CD4-positive, CD25-positive, alpha-beta regulatory T cell (primary cell): ENCODE measurements around the gene CD226. TPM values are rescaled to one million over a fixed set of nuclear protein-coding genes. Genes with fewer than 3 reads are reported as not detected.
"Not testable (repeated sequence)": the region's sequence is repeated elsewhere in the genome, so short reads cannot be mapped to it uniquely, and the experiment has no call there.

ENCODE experiments used
- ATAC-seq, 2 donors: fragments of 150-1000 bp; cut with Tn5 transposase; one replicate each; pipeline ENCODE4 v1.10.0; 2021; ENCODE audit warnings: low read depth in 2 of 2, moderate number of reproducible peaks in 2 of 2, moderate library complexity in 1 of 2
- DNase-seq, 3 donors: peaks; one replicate each; pipeline versions ENCODE4 v3.0.0 to v3.0.0-alpha.2; 2012 to 2022; ENCODE audit warnings: mixed read lengths in 1 of 3
- H3K27ac ChIP-seq: one replicate; pipeline ENCODE4 v1.7.0; 2013; ENCODE audit warnings: mild to moderate bottlenecking, low read length; ENCODE audit not compliant: insufficient read depth, poor library complexity, severe bottlenecking
- H3K27me3 ChIP-seq: one replicate; pipeline ENCODE4 v1.7.0; 2013; ENCODE audit warnings: low read length; ENCODE audit not compliant: control insufficient read depth, insufficient read depth
- H3K36me3 ChIP-seq: one replicate; pipeline ENCODE4 v1.7.0; 2013; ENCODE audit warnings: mild to moderate bottlenecking, low read length, moderate library complexity; ENCODE audit not compliant: control insufficient read depth, insufficient read depth
- H3K4me1 ChIP-seq: 2 replicates; pipeline ENCODE4 v1.7.0; 2013; ENCODE audit warnings: mild to moderate bottlenecking, low read length; ENCODE audit not compliant: insufficient read depth, control insufficient read depth, poor library complexity, severe bottlenecking
- H3K4me3 ChIP-seq: one replicate; pipeline ENCODE4 v1.7.0; 2013; ENCODE audit warnings: low read depth, mild to moderate bottlenecking, low read length, moderate library complexity
- H3K9me3 ChIP-seq, 2 experiments: 1 replicate in 1 of 2; 2 replicates in 1 of 2; pipeline ENCODE4 v1.7.0; 2013; ENCODE audit warnings: low read length in 2 of 2, mild to moderate bottlenecking in 1 of 2, moderate library complexity in 1 of 2; ENCODE audit not compliant: control insufficient read depth in 2 of 2
- H3K27ac Mint-ChIP-seq, 3 donors: one replicate each; pipeline ENCODE4 v1.8.0; 2020 to 2022; ENCODE audit warnings: mild to moderate bottlenecking in 3 of 3, mixed read lengths in 3 of 3, moderate library complexity in 2 of 3
- H3K27me3 Mint-ChIP-seq: one replicate; pipeline ENCODE4 v1.8.0; 2022; ENCODE audit warnings: mild to moderate bottlenecking, mixed read lengths
- H3K36me3 Mint-ChIP-seq: one replicate; pipeline ENCODE4 v1.8.0; 2020; ENCODE audit warnings: mixed read lengths
- H3K4me1 Mint-ChIP-seq, 4 donors: one replicate each; pipeline ENCODE4 v1.8.0; 2020 to 2022; ENCODE audit warnings: mixed read lengths in 4 of 4, mild to moderate bottlenecking in 1 of 4
- H3K4me3 Mint-ChIP-seq, 4 donors: one replicate each; pipeline ENCODE4 v1.8.0; 2020 to 2022; ENCODE audit warnings: mild to moderate bottlenecking in 4 of 4, mixed read lengths in 4 of 4, moderate library complexity in 3 of 4
- H3K9me3 Mint-ChIP-seq, 7 donors: one replicate each; pipeline ENCODE4 v1.8.0; 2020 to 2022; ENCODE audit warnings: mixed read lengths in 7 of 7, mild to moderate bottlenecking in 3 of 7, moderate library complexity in 2 of 7
- polyA plus RNA-seq, 4 donors: library from polyadenylated mRNA; unstranded; fragments of 300-500 nt; fragmentation: Illumina TruSeq; gene quantifications; one replicate each; pipeline ENCODE4 v1.2.3, GENCODE V29; 2021
- total RNA-seq: library from RNA; stranded (reverse); gene quantifications from one replicate; pipeline ENCODE4 v1.2.3, GENCODE V29; 2022

CD226 gene
- total and polyA plus RNA-seq, 5 donors from 2014 or later: 14.8 to 65.1 (median 15.6) TPM

GRCh38 chr18:69841117-69841516, 106.6 kb downstream of the CD226 start:
- Histone ChIP-seq H3K4me1 (no peaks in the 10 kb centered on the region), H3K27me3 (no peaks in the 10 kb centered on the region), H3K27ac (no peak overlapping the region), H3K36me3 (no peaks in the 10 kb centered on the region), H3K9me3 (no peaks in the 10 kb centered on the region), H3K4me3 (no peak overlapping the region)
- no peaks in the 10 kb centered on the region for H3K27me3 Mint-ChIP-seq
- H3K27ac Mint-ChIP-seq: no peak overlapping the region
- no peak for DNase-seq
- H3K36me3 Mint-ChIP-seq: no peaks in the 10 kb centered on the region
- H3K4me3 Mint-ChIP-seq: no peak overlapping the region
- ATAC-seq: no peak
- H3K4me1 Mint-ChIP-seq: no peaks in the 10 kb centered on the region
- no peaks in the 10 kb centered on the region for H3K9me3 Mint-ChIP-seq

- no peak overlapping the region for H3K4me3 Mint-ChIP-seq
Measured at GRCh38 chr18:69840445-69840844, 107.2 kb downstream of the CD226 start.

DNA sequence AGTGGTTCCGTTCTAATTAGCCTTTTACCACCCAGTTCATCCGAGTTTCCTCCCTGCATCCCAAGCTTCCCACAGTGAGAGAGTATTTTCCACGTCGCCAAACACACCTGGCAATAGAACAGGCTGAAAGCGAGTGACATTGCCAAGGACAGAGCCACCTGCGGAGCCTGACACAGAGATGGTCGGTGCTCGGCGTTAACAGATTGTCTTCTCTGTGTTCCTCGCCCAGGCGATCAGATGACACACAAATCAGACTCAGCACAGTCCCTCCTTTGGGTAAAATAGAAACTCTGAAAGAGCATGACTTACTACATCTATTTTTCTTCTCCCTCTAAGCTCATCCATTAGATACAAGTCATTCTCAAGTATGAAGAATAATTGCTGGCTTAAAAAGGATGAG, 107.7 kb downstream of the CD226 start:
- Histone ChIP-seq H3K27me3 (no peaks in the 10 kb centered on the region), H3K27ac (no peak overlapping the region), H3K36me3 (no peaks in the 10 kb centered on the region), H3K9me3 (no peaks in the 10 kb centered on the region), H3K4me1 (no peaks in the 10 kb centered on the region), H3K4me3 (no peak overlapping the region)
- peak overlapping the region in 1 of 3 donors; percentile 63 for H3K27ac Mint-ChIP-seq
- H3K4me1 Mint-ChIP-seq: no peaks in the 10 kb centered on the region
- no peaks in the 10 kb centered on the region for H3K9me3 Mint-ChIP-seq
- H3K27me3 Mint-ChIP-seq: no peaks in the 10 kb centered on the region
- ATAC-seq: no peak
- no peak overlapping the region for H3K4me3 Mint-ChIP-seq
- no peak for DNase-seq
- H3K36me3 Mint-ChIP-seq: no peaks in the 10 kb centered on the region

More at GRCh38 chr18:69840445-69840844, 107.2 kb downstream of the CD226 start:
- no peaks in the 10 kb centered on the region for H3K4me1 ChIP-seq
- no peak overlapping the region for H3K4me3 ChIP-seq
- H3K27me3 ChIP-seq: no peaks in the 10 kb centered on the region
- H3K27ac Mint-ChIP-seq: no peak overlapping the region
- DNase-seq: no peak
- H3K27me3 Mint-ChIP-seq: no peaks in the 10 kb centered on the region
- H3K36me3 ChIP-seq: no peaks in the 10 kb centered on the region
- no peaks in the 10 kb centered on the region for H3K9me3 ChIP-seq
- H3K9me3 Mint-ChIP-seq: no peaks in the 10 kb centered on the region
- no peaks in the 10 kb centered on the region for H3K36me3 Mint-ChIP-seq
- no peak for ATAC-seq
- no peaks in the 10 kb centered on the region for H3K4me1 Mint-ChIP-seq
- H3K27ac ChIP-seq: no peak overlapping the region

DNA sequence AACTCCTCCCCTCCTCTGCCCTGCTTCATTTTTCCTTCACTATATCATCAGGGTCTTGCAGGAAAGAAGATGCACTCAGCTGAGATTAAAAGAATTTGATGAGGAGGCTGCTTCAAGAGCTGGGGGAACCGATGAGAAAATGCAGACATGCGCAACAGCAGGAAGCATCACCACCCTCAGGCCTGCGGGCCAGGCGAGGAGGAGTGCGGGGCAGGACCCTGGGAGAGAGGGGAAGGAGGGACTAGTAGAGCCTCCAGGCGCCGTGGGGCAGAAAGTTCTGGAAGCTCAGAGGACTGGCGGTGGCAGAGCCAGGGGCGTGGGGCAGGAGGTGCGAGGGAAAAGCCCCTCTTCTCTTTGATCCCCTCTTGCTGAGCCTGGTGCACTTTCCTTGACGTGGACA, 108.2 kb downstream of the CD226 start:
- DNase-seq (no peak), ATAC-seq (no peak)
- Histone ChIP-seq H3K27me3 (no peaks in the 10 kb centered on the region), H3K9me3 (no peaks in the 10 kb centered on the region), H3K4me1 (no peaks in the 10 kb centered on the region), H3K36me3 (no peaks in the 10 kb centered on the region), H3K27ac (no peak overlapping the region), H3K4me3 (no peak overlapping the region)
- no peaks in the 10 kb centered on the region for H3K36me3 Mint-ChIP-seq
- no peaks in the 10 kb centered on the region for H3K4me1 Mint-ChIP-seq
- peak overlapping the region in 1 of 3 donors; percentile 63 for H3K27ac Mint-ChIP-seq
- no peak overlapping the region for H3K4me3 Mint-ChIP-seq
- no peaks in the 10 kb centered on the region for H3K9me3 Mint-ChIP-seq
- H3K27me3 Mint-ChIP-seq: no peaks in the 10 kb centered on the region

- Mint-ChIP-seq H3K4me1 (no peaks in the 10 kb centered on the region), H3K27ac (no peak overlapping the region), H3K36me3 (no peaks in the 10 kb centered on the region), H3K9me3 (peaks cover 0 to 1% (median 0%) of the 10 kb centered on the region in 7 donors), H3K4me3 (no peak overlapping the region), H3K27me3 (no peaks in the 10 kb centered on the region)
- ATAC-seq: peak in 1 of 2 donors; percentile 24
- Histone ChIP-seq H3K36me3 (no peaks in the 10 kb centered on the region), H3K27ac (no peak overlapping the region), H3K4me3 (no peak overlapping the region), H3K27me3 (no peaks in the 10 kb centered on the region), H3K9me3 (no peaks in the 10 kb centered on the region), H3K4me1 (no peaks in the 10 kb centered on the region)
- DNase-seq: peak in 1 of 3 donors; percentile 23
Measured at GRCh38 chr18:69838620-69839411, 108.9 kb downstream of the CD226 start.

DNA sequence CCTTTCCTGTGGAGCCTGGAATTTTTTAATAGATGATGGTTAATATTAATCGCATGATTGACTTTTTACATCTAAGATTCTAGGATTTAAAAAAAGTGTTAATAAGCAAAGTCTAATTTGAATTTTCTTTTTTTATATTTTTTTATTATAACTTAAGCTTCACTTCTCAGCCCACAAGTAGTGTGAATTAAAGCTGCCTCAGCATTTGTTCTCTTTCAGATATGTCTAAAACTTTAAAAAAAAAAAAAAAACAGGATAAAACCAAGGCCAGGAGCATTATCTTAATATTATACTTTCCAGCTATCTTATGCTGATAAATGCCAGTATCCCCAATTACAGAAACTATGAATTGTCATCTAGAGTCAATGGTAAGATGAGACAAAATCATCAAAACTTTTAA, 109.7 kb downstream of the CD226 start:
- no peaks in the 10 kb centered on the region for H3K9me3 ChIP-seq
- H3K27me3 Mint-ChIP-seq: no peaks in the 10 kb centered on the region
- no peak overlapping the region for H3K4me3 Mint-ChIP-seq
- no peaks in the 10 kb centered on the region for H3K4me1 Mint-ChIP-seq
- no peaks in the 10 kb centered on the region for H3K4me1 ChIP-seq
- no peak for ATAC-seq
- no peaks in the 10 kb centered on the region for H3K27me3 ChIP-seq
- H3K27ac Mint-ChIP-seq: no peak overlapping the region
- H3K9me3 Mint-ChIP-seq: peaks cover 0 to 1% (median 0%) of the 10 kb centered on the region in 7 donors
- no peak overlapping the region for H3K4me3 ChIP-seq
- no peaks in the 10 kb centered on the region for H3K36me3 ChIP-seq
- no peaks in the 10 kb centered on the region for H3K36me3 Mint-ChIP-seq
- H3K27ac ChIP-seq: no peak overlapping the region
- no peak for DNase-seq

- H3K4me3 Mint-ChIP-seq, H3K9me3 Mint-ChIP-seq, H3K27me3 ChIP-seq, H3K27me3 Mint-ChIP-seq, H3K9me3 ChIP-seq, ATAC-seq, DNase-seq, H3K4me3 ChIP-seq, H3K27ac ChIP-seq, H3K4me1 ChIP-seq, H3K36me3 Mint-ChIP-seq, H3K4me1 Mint-ChIP-seq, H3K36me3 ChIP-seq: not testable (repeated sequence)
- peak overlapping the region in 1 of 3 donors; percentile 68 for H3K27ac Mint-ChIP-seq
Measured at GRCh38 chr18:69834980-69835379, 112.7 kb downstream of the CD226 start.

GRCh38 chr18:69830189-69830588, 117.5 kb downstream of the CD226 start:
- H3K27me3 Mint-ChIP-seq: no peaks in the 10 kb centered on the region

More at GRCh38 chr18:69830189-69830588, 117.5 kb downstream of the CD226 start:
- no peak overlapping the region for H3K27ac ChIP-seq
- no peaks in the 10 kb centered on the region for H3K9me3 ChIP-seq
- H3K27ac Mint-ChIP-seq: no peak overlapping the region
- no peak overlapping the region for H3K4me3 Mint-ChIP-seq
- ATAC-seq (no peak), DNase-seq (no peak)
- H3K9me3 Mint-ChIP-seq: peaks cover 0 to 7% (median 0%) of the 10 kb centered on the region in 7 donors
- no peaks in the 10 kb centered on the region for H3K4me1 ChIP-seq
- no peaks in the 10 kb centered on the region for H3K36me3 ChIP-seq
- H3K36me3 Mint-ChIP-seq: peaks cover 3% of the 10 kb centered on the region
- H3K4me1 Mint-ChIP-seq: peaks cover 0 to 8% (median 2%) of the 10 kb centered on the region in 4 donors
- no peaks in the 10 kb centered on the region for H3K27me3 ChIP-seq
- no peak overlapping the region for H3K4me3 ChIP-seq
